Fibroblast of pulmonary artery (primary cell): ENCODE data around the gene BRAP.
"Not testable (repeated sequence)": the region's sequence is repeated elsewhere in the genome, so short reads cannot be mapped to it uniquely, and the experiment has no call there.

Experiments
- DNase-seq: peaks from one replicate; pipeline ENCODE4 v3.0.0-alpha.2; 2010; ENCODE audit warnings: low read depth
- H3K4me3 ChIP-seq: replicated peaks from 2 replicates; pipeline ENCODE4 v1.5.1; 2011; ENCODE audit warnings: low read depth, mild to moderate bottlenecking, control low read depth, low read length, moderate library complexity
- TF ChIP-seq, protein P1 (sequence below): IDR thresholded peaks from 2 replicates; pipeline ENCODE4 v1.5.1; 2011; ENCODE audit warnings: mild to moderate bottlenecking, control low read depth, low read length, inconsistent platforms; ENCODE audit errors: missing control alignments

The BRAP gene

GRCh38 chr12:111692575-111693210 lies 6.9 kb upstream of the BRAP start:
- TF ChIP-seq, protein P1, sequence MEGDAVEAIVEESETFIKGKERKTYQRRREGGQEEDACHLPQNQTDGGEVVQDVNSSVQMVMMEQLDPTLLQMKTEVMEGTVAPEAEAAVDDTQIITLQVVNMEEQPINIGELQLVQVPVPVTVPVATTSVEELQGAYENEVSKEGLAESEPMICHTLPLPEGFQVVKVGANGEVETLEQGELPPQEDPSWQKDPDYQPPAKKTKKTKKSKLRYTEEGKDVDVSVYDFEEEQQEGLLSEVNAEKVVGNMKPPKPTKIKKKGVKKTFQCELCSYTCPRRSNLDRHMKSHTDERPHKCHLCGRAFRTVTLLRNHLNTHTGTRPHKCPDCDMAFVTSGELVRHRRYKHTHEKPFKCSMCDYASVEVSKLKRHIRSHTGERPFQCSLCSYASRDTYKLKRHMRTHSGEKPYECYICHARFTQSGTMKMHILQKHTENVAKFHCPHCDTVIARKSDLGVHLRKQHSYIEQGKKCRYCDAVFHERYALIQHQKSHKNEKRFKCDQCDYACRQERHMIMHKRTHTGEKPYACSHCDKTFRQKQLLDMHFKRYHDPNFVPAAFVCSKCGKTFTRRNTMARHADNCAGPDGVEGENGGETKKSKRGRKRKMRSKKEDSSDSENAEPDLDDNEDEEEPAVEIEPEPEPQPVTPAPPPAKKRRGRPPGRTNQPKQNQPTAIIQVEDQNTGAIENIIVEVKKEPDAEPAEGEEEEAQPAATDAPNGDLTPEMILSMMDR: peak; percentile 25
- DNase-seq: peak; percentile 21
- no peak overlapping the region for H3K4me3 ChIP-seq

DNA sequence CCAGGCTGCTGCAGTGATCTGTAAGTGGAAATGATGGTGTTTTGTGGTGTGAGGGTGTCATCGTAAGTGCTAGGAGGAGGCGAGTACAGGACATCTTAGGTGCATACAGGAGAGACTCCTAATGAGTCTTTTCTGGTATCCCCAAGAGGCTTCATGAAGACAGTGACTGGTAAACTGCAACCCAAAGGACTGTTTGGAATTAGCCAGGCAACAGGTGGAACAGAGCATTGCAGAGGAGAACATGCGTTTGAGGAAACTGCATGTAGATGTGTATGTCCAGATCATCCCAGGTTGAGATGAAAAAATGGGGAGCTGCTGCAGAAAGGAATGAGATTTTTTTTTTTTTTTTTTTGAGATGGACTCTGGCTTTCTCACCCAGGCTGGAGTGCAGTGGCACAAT lies 5.5 kb upstream of the BRAP start:
- TF ChIP-seq, protein P1: no peak
- DNase-seq: no peak
- H3K4me3 ChIP-seq: no peak overlapping the region

DNA sequence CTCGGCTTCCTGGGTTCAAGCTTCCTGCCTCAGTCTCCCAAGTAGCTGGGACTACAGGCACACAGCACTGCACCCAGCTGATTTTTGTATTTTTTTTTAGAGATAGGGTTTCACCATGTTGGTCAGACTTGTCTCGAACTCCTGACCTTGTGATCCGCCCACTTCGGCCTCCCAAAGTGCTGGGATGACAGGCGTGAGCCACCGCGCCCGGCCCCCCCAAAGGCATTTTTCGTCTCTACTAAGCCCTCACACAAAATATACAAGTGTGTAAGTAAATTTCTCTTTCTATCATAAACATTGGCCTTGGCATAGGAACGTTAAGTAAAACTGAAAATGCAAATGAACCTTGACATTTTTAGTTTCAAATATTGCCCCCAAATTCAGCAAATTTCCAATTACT lies 2.2 kb upstream of the BRAP start:
- TF ChIP-seq, protein P1: no peak
- no peak for DNase-seq
- no peak overlapping the region for H3K4me3 ChIP-seq

DNA sequence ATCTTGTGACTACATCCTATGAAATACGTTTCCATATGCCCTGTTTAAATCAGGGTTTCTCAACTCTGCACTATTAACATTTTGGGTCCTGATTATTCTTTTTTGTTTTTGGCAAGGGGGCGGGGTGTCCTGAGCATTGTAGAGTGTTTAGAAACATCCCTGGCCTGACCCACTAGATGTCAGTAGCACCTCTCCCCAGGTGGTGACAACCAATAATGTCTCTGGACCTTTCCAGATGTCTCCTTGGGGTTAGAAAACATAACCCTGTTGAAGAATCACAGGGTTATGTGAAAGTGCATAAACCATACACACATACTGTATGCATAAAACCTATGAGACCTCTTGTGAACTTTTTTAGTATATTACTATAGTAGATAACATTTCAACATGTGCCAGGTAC lies 1.5 kb upstream of the BRAP start:
- no peak for DNase-seq
- H3K4me3 ChIP-seq: no peak overlapping the region
- TF ChIP-seq, protein P1: no peak

DNA sequence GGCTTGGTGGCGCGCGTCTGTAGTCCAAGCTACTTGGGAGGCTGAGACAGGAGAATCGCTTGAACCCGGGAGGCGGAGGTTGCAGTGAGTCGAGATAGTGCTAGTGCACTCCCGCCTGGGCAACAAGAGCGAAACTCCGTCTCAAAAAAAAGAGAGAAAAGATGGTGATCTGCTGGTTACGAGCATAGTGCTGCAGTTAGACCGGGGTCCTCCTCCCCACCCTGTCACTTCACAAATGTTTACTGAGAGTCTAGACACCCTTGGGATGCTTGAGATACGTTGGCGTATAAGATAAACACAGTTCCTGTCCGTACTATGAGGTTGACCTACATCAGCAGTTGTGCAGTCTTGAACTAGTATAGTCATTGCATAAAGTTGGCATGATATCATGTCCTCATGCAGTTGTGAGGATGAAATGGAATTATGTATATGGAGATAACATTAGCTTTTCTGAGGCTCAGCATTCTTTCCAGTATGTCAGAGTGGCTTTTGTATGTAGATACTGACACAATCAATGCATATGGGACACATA lies 884 bp upstream of the BRAP start:
- H3K4me3 ChIP-seq: peak overlapping the region; percentile 85
- TF ChIP-seq, protein P1: no peak
- DNase-seq: no peak

- H3K4me3 ChIP-seq: peak overlapping the region; percentile 85
- TF ChIP-seq, protein P1: no peak
Observed at GRCh38 chr12:111685322-111685810, 390 bp downstream of the BRAP start.

DNA sequence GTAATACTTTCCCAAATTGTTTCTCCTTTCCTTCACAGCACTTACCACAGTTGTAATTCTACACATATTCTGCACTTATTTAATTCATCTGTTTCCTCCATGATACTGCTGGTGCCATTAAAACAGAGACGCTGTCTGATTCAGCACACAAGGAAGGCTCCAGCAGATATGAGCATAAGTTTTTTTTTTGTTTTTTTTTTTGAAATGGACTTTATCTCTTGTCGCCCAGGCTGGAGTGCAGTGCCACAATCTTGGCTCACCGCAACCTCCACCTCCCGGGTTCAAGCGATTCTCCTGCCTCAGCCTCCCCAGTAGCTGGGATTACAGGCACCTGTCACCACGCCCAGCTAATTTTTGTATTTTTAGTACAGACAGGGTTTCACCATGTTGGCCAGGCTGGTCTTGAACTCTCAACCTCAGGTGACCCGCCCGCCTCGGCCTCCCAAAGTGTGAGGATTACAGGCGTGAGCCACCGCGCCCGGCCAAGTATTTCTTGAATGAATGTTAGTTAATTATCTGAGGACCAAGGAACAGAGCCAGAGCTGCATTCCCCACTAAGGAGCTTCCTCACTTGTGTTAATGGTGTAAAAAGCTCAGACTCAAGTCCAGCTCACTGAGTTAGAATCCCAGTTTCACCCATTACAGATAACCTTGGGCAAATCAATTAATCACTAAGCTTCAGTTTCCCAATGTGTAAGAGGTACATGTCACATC lies 1.1 kb downstream of the BRAP start:
- not testable (repeated sequence) for DNase-seq
- H3K4me3 ChIP-seq: peak overlapping the region; percentile 85

More at GRCh38 chr12:111685322-111685810, 390 bp downstream of the BRAP start:
- DNase-seq: no peak
